Endothelial cell (in vitro differentiated cells): Measurements from ENCODE around the gene SPAG17. TPM values are rescaled to one million over a fixed set of nuclear protein-coding genes. Genes with fewer than 3 reads are reported as not detected.
A peak's percentile ranks its signal among the peaks of the same experiment; 100 is the strongest.

Source experiments
- DNase-seq: peaks from one replicate; pipeline ENCODE4 v3.0.0; 2021; ENCODE audit warnings: low spot score
- H3K27ac Mint-ChIP-seq: one replicate; pipeline ENCODE4 v1.8.0; 2021; ENCODE audit warnings: mixed read lengths, inconsistent platforms; ENCODE audit not compliant: unreplicated experiment
- H3K27me3 Mint-ChIP-seq: one replicate; pipeline ENCODE4 v1.8.0; 2021; ENCODE audit warnings: mild to moderate bottlenecking, moderate library complexity, mixed read lengths, inconsistent platforms; ENCODE audit not compliant: unreplicated experiment
- H3K36me3 Mint-ChIP-seq: one replicate; pipeline ENCODE4 v1.8.0; 2021; ENCODE audit warnings: mild to moderate bottlenecking, low read depth, mixed read lengths, inconsistent platforms; ENCODE audit not compliant: unreplicated experiment
- H3K4me1 Mint-ChIP-seq: one replicate; pipeline ENCODE4 v1.8.0; 2021; ENCODE audit warnings: mild to moderate bottlenecking, mixed read lengths, inconsistent platforms; ENCODE audit not compliant: unreplicated experiment
- H3K4me3 Mint-ChIP-seq: one replicate; pipeline ENCODE4 v1.8.0; 2021; ENCODE audit warnings: mild to moderate bottlenecking, mixed read lengths, inconsistent platforms; ENCODE audit not compliant: unreplicated experiment
- H3K9me3 Mint-ChIP-seq: one replicate; pipeline ENCODE4 v1.8.0; 2021; ENCODE audit warnings: mixed read lengths, inconsistent platforms; ENCODE audit not compliant: unreplicated experiment
- total RNA-seq: library from RNA; stranded (reverse); fragmentation: NEBNext Ultra II Directional; extraction: Animal tissue kit (Norgen Biotek cat#: 25700); gene quantifications from one replicate; pipeline ENCODE4 v1.2.1, GENCODE V29; 2021; ENCODE audit not compliant: unreplicated experiment
- TF ChIP-seq, protein P1 (sequence below): fragments of 200-600 bp; sonication (generic); IDR thresholded peaks from one replicate; pipeline ENCODE4 v1.5.0; 2021; ENCODE audit warnings: antibody characterized with exemption; ENCODE audit not compliant: unreplicated experiment

SPAG17 gene
- total RNA-seq, 1 donor from 2014 or later, result 9.5 TPM

DNA sequence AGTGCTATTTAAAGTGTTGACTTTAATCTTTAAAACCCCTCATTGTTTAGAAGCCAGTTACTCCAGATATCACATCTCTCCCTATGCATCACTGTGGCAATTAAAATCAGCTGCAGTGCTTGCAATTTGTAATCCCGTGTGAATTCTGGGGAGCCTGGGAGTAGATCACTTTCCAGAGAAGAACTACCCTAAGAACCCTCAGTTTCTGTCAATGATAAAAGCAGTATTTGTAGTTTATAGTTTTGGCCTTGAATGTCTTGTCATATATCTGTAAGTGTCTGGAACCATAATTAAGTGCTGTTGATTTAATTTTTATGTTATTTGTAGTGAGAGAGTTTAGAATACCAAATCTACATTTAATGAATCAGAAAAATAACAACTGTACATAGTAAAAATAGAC is 5.5 kb upstream of the SPAG17 start:
- Mint-ChIP-seq H3K27ac (no peak overlapping the region), H3K4me3 (no peak overlapping the region), H3K4me1 (peaks cover 1% of the 10 kb centered on the region), H3K27me3 (peaks cover 1% of the 10 kb centered on the region), H3K9me3 (no peaks in the 10 kb centered on the region), H3K36me3 (peaks cover 3% of the 10 kb centered on the region)
- DNase-seq, result no peak
- TF ChIP-seq, protein P1, sequence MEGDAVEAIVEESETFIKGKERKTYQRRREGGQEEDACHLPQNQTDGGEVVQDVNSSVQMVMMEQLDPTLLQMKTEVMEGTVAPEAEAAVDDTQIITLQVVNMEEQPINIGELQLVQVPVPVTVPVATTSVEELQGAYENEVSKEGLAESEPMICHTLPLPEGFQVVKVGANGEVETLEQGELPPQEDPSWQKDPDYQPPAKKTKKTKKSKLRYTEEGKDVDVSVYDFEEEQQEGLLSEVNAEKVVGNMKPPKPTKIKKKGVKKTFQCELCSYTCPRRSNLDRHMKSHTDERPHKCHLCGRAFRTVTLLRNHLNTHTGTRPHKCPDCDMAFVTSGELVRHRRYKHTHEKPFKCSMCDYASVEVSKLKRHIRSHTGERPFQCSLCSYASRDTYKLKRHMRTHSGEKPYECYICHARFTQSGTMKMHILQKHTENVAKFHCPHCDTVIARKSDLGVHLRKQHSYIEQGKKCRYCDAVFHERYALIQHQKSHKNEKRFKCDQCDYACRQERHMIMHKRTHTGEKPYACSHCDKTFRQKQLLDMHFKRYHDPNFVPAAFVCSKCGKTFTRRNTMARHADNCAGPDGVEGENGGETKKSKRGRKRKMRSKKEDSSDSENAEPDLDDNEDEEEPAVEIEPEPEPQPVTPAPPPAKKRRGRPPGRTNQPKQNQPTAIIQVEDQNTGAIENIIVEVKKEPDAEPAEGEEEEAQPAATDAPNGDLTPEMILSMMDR, result no peak

DNA sequence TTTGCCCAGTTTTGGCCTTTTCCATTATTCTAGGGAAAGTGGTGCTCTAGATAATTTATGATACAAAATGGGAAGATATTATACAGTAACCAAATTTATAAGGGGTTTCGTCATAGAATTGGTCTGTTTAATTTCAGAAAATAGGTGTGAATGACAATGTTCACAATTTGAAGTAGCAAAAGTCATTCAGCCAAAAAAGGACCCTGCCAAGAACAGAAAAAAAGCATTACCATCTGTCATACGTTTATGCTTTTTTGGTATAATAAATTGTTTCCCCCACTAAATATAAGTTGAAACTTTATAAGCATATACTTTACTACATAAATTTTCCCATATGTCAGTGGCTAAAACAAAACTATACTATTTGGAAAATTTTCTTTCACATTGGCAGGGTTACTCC is 4.5 kb upstream of the SPAG17 start:
- Mint-ChIP-seq H3K4me3 (no peak overlapping the region), H3K4me1 (peaks cover 8% of the 10 kb centered on the region), H3K9me3 (no peaks in the 10 kb centered on the region), H3K27ac (no peak overlapping the region), H3K27me3 (no peaks in the 10 kb centered on the region), H3K36me3 (peaks cover 3% of the 10 kb centered on the region)
- TF ChIP-seq, protein P1, result no peak
- no peak for DNase-seq

DNA sequence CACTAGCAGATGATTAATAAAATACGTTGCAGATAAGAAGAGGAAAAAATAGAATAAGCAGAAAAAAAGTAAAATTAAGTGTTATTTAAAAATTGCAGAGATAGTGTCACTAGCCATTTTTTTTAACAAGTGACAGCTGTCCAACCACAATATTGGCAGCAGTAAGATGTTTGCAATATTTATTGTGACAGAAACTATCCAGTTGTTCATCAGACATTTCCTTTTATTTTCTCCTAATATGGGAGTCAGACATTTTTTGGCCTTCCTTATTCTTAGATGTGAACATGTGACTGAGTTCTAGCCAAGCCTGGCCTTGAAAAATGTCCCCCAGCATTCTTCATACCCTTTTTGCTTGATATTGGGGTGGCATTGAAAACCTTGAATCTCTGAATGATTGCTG is 3.4 kb upstream of the SPAG17 start:
- no peaks in the 10 kb centered on the region for H3K27me3 Mint-ChIP-seq
- TF ChIP-seq, protein P1, result no peak
- H3K4me3 Mint-ChIP-seq, result no peak overlapping the region
- DNase-seq, result no peak
- no peaks in the 10 kb centered on the region for H3K9me3 Mint-ChIP-seq
- peaks cover 3% of the 10 kb centered on the region for H3K36me3 Mint-ChIP-seq
- H3K4me1 Mint-ChIP-seq, result peaks cover 11% of the 10 kb centered on the region
- no peak overlapping the region for H3K27ac Mint-ChIP-seq

DNA sequence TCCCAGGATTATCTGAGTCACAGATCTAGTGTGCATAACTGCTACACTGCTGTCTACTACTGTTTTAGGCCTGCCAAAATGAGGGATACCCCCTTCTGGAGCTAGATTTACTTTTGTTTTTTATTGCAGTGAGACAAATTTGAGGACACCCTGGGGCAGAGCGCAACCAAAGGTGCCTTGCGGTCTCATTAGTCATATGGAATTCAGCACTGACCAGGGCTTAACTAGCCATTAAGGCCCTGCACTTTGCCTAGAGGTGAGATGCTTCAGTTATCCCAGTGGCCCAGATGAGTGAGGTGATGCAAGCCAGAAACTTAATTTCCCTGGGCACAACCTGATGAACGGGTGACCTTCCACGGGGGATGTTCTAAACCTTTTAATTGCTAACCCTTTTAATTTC is 998 bp upstream of the SPAG17 start:
- no peak overlapping the region for H3K4me3 Mint-ChIP-seq
- no peak for DNase-seq

DNA sequence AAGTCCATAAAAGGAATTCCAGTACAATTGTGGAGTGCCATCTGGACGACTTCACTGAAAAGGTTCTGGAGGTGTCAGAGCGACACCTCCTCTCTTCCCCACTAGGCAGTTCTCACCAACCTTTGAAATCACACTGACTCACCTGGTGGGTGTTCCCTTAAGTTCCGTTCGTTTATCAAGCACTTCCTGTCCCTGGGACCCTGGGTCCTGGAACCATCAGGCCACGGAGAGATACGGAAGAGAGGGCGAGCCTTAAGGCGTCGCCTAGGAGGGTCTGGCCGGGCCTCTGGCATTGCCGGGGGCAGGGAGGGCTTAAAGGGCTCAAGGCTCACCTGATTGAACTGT is 317 bp downstream of the SPAG17 start:
- no peak for DNase-seq
- peak overlapping the region; percentile 89 for H3K4me3 Mint-ChIP-seq
- H3K27me3 Mint-ChIP-seq, result no peaks in the 10 kb centered on the region
- H3K36me3 Mint-ChIP-seq, result no peaks in the 10 kb centered on the region
- peak overlapping the region; percentile 89 for H3K27ac Mint-ChIP-seq
- H3K4me1 Mint-ChIP-seq, result peaks cover 11% of the 10 kb centered on the region
- TF ChIP-seq, protein P1, result no peak
- H3K9me3 Mint-ChIP-seq, result no peaks in the 10 kb centered on the region

More for the DNA sequence above, 998 bp upstream of the SPAG17 start:
- Mint-ChIP-seq H3K27ac (peak overlapping the region; percentile 89), H3K36me3 (no peaks in the 10 kb centered on the region), H3K27me3 (no peaks in the 10 kb centered on the region), H3K9me3 (no peaks in the 10 kb centered on the region), H3K4me1 (peaks cover 11% of the 10 kb centered on the region)
- TF ChIP-seq, protein P1, result no peak
